Central memory CD4-positive, alpha-beta T cell (primary cell): ENCODE results near the gene KCNMA1.
"Not testable (repeated sequence)": the region's sequence is repeated elsewhere in the genome, so short reads cannot be mapped to it uniquely, and the experiment has no call there.

ENCODE experiments used
- DNase-seq: peaks from one replicate; pipeline ENCODE4 v3.0.0; 2022

The KCNMA1 gene

DNA sequence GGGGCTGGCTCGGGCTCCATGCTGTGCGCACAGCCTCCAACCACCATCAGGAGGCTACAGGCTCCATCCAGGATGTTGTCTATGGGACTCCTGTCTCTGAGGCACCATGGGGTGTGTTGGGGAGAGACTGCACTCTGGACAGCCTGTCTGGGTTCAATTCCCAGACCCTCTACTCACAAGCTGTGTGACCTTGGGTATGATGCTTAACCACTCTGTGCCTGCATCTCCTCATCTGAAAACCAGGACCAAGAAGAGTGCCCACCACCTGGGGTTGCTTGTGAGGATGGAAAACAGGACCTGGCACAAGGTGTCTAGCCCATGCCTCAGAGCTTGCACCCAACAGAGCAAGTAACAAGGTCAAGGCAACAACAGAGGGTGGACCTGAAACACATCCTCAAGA lies 109.8 kb downstream of the KCNMA1 start:
- DNase-seq = no peak

DNA sequence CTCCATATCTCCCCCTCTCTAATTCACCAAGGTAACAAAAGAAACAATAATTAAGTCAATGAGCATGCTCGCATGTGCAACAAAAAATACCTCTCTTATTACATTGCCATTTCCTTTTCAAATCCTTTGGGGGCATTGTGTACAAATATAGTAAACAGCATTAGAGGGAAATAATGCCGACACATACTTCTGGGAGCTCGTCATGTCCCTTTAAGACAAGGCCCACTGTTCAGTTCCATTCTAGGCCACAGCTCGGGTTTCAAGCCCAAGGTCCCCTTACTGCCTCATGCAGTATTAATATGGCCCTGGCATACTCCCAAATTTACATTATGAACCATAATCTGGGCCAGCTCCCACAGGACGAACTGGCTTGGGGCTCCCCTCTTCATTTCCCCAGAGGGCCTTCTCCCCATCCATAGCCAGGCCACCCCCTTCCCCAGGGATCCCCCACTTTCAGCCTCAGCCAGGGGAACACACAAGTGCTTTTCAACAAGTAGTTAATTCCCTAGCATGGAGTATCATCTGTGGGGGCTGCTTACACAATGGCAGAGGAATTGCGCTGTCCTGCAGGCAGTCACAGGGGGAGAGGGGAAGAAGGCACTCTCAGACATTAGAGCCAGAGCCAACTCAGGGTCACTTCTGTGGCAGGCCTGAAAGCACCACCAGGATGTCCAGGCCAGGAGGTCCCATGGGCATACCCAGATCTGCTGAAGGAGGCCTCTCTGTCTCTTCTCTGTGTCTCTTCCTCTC lies 110.6 kb downstream of the KCNMA1 start:
- no peak for DNase-seq

DNA sequence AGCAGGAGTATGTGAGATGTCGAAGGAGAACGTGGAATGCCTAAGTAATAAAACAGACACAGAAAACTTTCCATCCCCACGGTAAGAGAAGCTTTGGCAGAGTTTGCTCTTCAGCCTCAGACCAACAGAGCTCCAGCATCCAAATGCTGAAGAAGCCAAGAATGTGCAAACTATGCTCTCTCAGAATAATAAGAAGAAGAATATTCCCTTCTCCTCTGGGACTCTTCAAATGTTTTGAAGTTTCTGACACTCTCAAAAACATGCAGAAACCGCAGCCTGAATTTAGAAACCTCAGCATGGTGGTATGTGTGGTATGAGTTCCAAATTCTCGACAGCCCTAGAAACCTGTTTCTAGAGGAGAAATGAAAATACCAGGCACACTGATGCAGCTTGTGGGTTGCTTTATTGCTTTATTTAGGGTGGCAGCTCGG lies 113.3 kb downstream of the KCNMA1 start:
- no peak for DNase-seq

DNA sequence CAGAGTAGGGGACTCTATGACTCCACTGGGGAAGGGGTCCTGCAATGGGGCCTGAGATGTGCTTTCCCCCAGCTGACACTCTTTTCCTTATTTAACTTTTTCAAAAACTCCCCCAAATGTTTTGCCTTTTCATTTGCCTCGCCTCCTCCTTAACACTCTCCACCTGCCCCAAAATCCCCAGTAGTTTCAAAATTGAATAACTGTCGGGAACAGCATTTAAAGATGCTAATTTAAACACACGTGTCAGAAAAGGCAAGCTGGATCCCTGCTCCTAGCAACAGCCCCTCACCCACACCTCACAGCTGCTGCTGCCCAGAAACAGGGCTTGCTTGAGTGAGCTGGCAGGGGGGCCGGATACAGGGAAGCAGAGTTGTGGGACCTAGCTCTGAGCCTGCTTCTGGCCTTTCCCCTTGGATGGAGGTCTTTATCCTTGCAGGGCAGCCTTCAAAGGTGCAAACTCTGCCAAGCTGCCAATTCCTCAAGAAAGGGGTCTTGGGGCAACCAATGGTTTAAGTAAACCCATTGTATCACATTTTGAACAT lies 115.3 kb downstream of the KCNMA1 start:
- DNase-seq = no peak

DNA sequence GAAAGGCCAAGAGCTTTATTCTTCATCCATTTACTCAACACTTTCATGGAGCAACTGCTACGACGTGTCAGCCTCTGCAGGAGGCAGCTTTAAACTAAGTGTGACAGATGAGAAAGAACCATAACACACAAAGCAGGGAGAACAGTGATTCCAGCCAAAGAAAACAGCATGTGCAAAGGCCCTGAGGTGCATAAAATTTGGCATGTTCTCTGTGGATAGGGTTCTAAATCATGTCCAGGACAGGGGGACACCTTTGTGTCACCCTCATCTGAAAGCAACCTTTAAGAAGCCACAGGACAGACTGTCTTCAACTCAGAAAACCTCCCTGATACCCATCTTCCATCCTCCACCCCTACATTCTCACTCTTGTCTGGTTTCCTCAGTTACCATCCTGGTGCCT lies 116.6 kb downstream of the KCNMA1 start:
- DNase-seq = no peak

DNA sequence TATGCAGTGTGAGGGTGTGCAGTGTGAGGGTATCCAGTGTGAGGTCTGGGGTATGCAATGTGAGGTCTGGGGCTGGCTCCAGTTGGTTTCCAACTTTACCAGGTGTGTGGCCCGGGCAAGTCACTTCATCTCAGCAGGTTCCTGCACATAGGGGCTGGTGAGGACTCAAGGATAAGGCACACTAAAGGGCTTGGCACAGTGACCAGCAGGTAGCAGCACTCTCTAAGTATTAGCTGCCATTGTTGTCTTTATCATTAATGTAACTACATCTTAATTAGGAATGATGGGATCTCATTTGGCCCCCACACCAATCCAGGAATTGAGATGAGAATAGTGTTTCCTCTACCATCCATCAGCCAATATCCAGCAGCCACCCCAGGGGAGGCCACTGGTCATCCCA lies 117.3 kb downstream of the KCNMA1 start:
- DNase-seq = no peak

DNA sequence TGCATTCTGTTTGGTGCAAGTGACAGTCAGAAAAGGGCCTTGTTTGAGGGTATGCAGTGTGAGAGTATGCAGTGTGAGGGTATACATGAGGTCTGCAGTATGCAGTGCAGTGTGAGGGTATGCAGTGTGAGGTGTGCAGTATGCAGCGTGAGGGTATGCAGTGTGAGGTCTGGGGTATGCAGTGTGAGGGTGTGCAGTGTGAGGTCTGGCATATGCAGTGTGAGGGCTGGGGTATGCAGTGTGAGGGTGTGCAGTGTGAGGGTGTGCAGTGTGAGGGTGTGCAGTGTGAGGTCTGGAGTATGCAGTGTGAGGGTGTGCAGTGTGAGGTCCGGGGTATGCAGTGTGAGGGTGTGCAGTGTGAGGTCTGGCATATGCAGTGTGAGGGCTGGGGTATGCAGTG lies 117.8 kb downstream of the KCNMA1 start:
- DNase-seq = not testable (repeated sequence)

DNA sequence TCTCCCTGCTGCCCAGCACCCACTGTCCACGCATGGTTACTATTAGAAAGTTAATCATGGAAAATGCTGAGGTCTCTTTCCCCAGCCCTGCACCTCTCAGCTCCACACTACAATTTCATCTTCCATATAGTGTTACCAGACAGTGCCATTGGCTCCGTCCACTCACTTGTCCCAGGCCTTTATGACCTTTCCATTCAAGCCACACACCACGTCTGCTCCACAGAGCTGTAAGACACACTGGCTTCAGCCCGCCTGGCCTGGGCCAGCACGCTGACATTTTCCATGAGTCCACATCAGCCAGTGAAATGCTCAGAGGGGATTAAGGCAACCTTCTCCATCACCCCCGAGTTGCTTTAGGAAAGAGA lies 118.7 kb downstream of the KCNMA1 start:
- DNase-seq = no peak

DNA sequence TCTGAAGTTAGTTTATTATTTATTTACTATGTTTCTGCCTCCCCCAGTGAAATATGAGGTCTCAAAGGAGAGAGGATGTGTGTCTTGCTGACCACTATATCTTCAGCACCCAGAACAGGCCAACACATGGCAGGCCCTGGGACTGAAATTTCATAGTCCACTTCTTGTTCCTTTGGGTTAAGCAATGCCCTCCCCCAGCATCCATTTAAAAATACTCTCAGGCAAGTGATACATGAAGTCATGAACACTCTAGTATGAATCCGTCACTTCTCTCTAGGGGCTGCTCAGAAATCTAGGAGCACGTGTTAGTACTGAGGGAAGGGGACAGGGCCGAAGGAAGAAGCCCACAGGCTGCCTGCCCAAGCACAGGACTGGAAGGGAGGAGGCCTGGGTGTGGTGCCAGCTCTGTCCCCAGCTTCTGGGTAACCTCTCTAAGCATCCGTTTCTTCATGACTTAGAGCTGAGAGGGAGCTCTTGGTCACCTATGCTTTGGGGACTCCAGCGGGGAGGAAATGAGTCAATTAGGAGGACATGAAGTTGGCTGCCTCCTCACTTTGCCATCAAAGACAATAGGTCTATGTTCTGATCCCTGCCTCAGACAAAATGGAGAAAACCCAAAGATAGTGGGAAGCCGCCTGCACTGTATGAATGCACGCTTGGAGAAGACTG lies 119.2 kb downstream of the KCNMA1 start:
- no peak for DNase-seq

DNA sequence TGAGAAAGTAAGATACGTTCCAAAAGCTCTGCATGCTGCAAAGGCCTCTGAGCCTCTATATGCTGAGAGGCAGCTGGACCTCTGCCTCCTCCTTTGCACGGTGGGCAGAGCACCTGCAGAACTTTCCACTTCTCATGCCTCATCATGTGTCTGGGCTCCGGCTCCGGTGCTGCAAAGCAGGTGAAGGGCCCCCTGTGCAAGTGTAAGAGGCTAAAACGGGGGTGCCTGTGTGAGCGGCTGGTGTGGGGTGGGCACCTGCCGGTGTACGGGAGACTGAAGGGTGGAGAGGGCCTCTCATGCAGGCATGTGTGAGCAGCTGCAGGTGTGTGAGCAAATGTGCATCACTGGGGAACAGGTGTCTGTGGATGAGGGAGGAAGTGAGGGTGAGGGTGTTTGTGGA lies 121.0 kb downstream of the KCNMA1 start:
- no peak for DNase-seq

DNA sequence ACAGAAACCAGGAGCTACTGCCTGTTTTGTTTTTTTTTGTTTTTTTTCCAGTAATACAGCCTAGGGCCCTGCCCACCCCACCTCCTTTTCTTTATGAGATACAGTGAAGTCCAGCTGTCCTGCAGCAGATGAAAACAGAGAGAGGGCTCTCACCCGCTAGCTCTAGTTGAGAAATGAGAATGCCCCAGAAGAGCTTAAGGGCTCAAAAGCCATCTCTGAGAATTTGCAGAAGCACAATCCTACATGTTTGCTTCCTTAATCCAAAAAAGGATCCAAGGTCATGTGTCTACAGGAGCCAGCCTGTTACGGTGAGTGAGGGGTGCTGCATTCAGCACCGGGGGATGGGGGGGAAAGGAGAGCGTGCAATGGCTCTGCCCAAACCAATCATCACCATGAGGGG lies 122.7 kb downstream of the KCNMA1 start:
- DNase-seq = no peak

DNA sequence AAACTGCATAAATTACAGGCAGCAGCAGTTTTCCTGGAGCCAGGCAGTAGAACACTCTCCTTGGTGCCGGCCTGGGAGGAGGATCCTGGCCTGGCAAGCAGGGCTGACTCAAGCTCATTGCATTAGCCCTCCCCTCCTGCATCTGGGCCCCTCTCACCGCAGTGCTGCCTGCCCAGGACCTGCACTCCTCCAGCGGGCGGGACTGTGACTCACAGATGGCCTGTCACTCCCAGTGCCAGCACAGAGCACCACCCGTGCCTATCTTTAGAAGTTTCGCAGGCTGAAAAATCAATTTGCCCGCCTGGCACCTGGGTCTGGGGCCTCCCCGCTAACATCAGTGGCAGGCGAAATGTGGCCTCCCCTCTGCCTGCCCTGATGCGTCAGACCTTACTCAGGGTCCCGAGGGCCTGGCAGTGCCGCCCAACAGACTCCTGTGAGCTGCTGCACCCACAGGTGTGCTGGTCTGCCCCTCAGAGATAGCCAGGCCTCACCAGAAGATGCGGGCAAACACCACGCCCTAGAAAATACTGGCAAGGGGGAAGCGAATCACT lies 123.8 kb downstream of the KCNMA1 start:
- no peak for DNase-seq

DNA sequence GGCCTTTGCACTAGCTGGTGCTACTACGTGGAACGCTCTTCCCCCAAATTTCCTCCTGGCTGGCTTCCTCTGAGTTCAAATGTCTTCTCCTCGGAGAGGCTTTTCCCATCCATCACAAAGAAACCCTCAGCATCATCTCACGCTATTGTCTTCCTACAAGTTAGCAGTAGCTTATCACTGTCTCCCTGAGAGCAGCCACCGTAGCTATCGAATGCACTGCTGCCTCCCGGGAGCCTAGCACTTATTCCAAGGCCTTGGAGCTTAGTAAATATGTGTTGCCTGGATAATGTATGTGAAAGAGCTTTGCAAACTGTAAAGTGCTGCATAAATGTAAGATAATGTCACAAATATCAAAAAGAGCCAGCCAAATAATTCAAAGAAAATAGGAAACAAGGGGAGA lies 124.4 kb downstream of the KCNMA1 start:
- no peak for DNase-seq

DNA sequence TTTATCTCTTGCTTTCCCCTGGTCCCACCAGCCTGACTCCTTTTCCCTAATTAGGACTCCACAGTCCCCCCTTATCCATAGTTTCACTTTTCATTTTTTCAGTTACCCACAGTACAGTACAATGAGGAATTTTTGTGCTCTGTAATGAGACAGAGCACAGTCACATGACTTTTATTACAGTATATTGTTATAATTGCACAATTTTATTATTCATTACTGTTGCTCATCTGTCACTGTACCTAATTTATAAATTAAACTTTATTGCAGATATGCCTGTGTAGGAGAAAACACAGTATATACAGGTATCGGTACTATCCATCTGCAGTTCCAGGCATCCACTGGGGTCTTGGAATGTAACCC lies 125.4 kb downstream of the KCNMA1 start:
- no peak for DNase-seq

DNA sequence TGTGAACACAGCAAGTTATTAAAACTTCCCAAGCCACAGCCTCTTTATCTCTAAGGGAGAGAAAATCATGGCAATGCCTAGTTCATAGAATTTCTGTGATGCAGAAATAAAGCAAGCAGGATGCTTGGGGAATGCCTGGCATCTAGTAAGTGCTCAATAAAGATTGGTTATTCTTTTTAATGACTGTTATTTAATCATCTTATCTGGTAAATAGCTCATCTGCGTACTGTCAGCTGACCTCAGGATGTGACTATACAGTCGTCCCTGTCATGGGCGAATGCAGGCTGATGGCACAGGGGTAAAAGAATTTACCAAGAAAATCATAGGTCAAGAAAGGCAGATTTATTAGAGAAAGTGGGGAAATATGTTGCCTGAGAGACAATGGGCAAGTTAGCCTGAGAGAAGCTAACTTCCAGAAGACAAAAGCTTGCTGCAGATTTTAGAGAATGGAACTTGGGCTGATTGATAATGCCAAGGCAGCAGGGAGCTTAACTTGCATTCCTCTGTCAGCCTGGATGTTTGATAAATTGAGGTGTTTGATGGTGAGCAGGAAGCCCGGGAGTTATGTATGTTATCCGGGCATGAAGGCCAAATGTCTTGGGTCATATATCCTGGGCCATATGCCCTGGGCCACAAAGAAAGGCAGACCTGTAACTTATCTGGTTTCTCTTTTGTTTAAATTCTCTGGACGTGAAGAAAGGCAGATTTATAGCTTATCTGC lies 126.0 kb downstream of the KCNMA1 start:
- no peak for DNase-seq

DNA sequence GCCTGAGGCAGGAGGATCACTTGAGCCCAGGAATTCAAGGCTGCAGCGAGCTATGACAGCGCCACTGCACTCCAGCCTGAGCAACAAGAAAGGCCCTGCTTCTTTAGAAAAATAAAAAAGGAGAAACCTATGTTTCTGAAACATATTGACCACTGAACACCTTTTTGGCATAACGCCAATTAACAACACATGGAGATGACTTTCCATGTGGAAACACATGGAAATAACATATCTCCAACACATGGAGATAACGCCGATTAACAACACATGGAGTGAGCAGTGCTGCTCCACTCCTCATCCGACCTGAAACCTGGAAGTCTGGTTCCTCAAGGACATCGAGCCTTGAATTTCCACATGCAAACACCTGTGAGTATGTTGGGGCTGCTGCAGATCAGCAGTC lies 126.9 kb downstream of the KCNMA1 start:
- DNase-seq = no peak

DNA sequence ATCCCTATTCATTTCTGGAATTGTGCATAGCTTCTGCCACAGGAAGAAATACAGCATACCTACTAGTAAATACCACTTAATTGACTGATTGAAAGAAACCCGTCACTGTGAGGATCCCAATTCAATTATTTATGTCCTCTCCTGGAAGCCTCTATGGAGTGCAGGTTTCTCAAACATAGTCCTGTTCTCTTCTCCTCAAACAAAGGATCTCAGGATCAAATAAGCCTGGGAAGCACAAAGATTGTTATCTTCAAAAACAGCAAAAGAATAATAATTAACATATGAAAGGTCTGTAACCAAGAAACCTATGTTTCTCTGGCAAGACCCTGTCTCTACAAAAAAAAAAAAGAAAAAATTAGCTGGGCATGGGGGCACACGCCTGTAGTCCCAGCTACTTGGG lies 127.3 kb downstream of the KCNMA1 start:
- DNase-seq = no peak

DNA sequence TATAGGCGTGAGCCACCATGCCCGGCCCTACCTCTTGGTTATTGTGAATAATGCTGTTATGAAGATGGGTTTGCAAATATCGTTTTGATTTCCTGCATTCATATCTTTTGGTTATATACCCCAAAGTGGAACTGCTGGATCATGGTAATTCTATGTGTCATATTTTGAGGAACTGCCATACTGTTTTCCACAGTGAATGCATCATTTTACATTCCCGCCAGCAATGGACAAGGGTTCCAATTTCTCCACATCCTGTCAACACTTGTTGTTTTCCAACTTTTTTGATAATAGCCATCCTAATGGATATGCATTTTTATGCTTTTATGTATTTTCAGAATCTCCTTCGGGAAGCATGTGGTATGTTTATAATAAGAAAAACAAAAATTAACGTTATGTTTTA lies 128.2 kb downstream of the KCNMA1 start:
- DNase-seq = no peak

DNA sequence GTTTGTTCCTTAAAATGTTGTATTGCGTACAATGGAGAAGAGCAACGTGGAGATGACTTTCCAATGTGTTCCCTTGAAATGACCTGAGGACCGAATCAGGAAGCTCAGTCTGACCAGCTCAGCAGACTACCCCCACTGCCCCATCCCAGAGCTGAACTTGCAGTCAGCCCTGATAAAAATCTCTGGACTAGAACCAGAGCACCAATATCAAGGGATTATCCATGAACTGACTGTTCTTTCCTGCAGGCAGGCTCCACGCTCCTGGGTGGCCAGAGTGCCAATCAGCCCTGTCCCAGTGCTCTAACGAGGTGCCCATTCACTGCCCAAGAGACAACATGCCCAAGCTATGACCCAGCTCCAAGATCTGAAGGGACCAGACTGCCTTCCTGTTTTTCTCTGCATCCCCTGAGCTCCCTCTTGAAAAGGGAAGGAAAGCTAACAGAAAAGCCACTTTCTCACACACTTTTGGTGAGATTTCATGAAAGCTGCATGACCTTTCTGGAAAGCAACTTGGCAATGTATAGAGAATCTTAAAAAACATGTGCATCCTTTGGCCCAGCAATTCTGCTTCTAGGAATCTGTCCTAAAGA lies 130.2 kb downstream of the KCNMA1 start:
- no peak for DNase-seq

DNA sequence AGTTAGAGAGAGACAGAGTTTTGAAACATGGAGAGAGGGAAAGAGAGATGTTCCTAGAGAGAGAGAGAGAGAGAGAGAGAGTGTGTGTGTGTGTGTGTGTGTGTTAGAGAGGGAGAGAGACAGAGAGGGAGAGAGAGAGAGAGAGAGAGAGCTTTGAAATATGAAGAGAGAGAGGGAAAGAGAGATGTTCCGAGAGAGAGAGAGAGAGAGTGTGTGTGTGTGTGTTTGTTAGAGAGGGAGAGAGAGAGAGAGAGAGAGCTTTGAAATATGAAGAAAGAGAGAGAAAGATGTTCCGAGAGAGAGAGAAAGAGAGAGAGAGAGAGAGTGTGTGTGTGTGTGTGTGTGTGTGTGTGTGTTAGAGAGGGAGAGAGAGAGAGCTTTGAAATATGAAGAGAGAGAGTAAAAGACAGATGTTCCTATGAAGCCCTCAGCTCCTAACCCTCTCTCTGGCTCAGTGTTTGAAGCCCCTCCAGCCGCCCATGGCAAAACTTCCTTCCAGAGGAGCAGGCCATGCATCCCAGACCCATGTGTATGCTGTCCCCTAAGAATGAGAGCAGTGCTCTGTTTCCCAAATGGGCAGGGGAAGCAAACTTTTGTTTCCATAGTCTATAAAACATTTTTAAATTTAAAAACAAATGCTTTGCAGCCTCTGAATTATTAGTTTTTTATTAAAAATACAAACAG lies 130.9 kb downstream of the KCNMA1 start:
- DNase-seq = no peak

DNA sequence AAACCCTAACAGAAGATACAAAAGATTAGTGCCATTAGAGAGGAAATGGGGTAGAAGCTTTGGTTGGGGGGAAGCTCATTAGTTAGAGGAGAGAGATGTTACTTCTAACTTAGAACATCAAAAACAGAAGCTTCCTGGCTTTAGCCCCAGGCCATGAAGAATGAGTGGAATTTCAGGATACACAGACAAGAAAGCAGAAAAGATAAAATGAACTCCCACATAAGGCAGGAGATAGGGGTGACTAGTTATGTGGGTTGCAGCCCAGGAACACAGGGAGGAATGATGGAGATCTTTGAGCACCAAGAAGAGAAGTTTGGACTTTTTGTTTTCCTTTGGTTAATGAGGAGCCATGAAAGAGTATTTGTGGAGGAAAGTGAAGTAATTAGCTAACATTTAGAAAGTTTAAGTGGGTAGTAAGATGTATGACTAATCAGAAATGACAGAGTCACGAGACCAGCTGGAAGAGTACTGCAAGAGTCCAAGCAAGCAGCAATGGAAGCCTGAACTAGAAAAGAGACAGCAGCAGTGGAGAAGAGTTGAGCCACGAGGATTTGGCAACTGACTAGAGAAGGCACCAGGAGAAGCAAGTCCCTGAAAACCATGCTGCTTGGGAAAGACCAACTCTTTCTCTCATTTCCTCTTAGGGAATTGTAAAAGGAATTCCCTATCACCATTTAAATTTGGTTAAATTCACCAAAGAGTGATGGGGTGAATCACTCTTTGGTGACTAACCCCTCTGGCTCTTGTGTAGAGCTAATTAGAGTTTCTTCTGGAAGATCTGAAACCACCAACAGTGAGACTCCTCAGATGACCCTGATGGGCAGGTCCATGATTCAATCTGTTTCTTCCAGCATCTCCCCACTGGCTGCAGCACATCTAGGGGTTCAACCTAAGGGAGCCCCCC lies 131.9 kb downstream of the KCNMA1 start:
- DNase-seq = no peak

DNA sequence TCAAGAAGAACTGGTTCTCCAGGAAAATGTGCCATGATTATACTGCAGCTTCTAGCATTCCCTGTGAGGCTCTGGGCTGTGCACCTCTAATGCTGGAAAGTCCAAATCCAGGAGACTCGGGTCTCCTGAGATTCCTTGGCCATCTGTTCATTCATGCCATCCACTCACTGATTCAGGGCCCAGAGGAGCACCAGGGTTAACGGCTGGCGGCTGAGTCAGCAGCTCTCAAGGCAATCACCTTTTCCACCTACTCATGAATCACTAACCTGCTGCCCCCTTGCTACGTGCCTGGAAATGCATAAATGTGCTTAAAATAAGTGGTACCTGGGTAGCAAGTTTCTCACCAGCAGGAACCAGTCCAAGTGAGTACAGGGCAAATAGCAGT lies 132.7 kb downstream of the KCNMA1 start:
- no peak for DNase-seq
